VCaP (cell line): Measurements from ENCODE around the gene P3R3URF.

ENCODE experiments used
- H3K27ac ChIP-seq: fragments of 450-650 bp; 2 replicates; pipeline ENCODE4 v1.5.1; 2017
- CTCF ChIP-seq: fragments of 450-650 bp; conservative IDR thresholded peaks from 2 replicates; pipeline ENCODE4 v1.5.1; 2017; ENCODE audit warnings: mild to moderate bottlenecking, moderate library complexity

The P3R3URF gene

GRCh38 chr1:46218443-46218842 lies 42.2 kb upstream of the P3R3URF start:
- no peak overlapping the region for H3K27ac ChIP-seq
- TF ChIP-seq CTCF: no peak

- no peak overlapping the region for H3K27ac ChIP-seq
- no peak for TF ChIP-seq CTCF
Measured at GRCh38 chr1:46215504-46215903, 39.2 kb upstream of the P3R3URF start.

GRCh38 chr1:46211051-46211450 lies 34.8 kb upstream of the P3R3URF start:
- H3K27ac ChIP-seq: no peak overlapping the region
- no peak for TF ChIP-seq CTCF

- TF ChIP-seq CTCF: no peak
- H3K27ac ChIP-seq: no peak overlapping the region
Measured at GRCh38 chr1:46210561-46210960, 34.3 kb upstream of the P3R3URF start.

GRCh38 chr1:46206399-46206798 lies 30.1 kb upstream of the P3R3URF start:
- TF ChIP-seq CTCF: no peak
- no peak overlapping the region for H3K27ac ChIP-seq

- no peak overlapping the region for H3K27ac ChIP-seq
Measured at GRCh38 chr1:46205791-46206190, 29.5 kb upstream of the P3R3URF start.

GRCh38 chr1:46205141-46205540 lies 28.9 kb upstream of the P3R3URF start:
- no peak overlapping the region for H3K27ac ChIP-seq
- TF ChIP-seq CTCF: no peak

More at GRCh38 chr1:46205791-46206190, 29.5 kb upstream of the P3R3URF start:
- TF ChIP-seq CTCF: no peak

GRCh38 chr1:46204406-46204742 lies 28.1 kb upstream of the P3R3URF start:
- no peak for TF ChIP-seq CTCF

More at GRCh38 chr1:46204406-46204742, 28.1 kb upstream of the P3R3URF start:
- H3K27ac ChIP-seq: no peak overlapping the region
